Nucleus accumbens (tissue), 56 donors: Measurements from ENCODE around the gene KSR1.
"Not testable (repeated sequence)": the region's sequence is repeated elsewhere in the genome, so short reads cannot be mapped to it uniquely, and the experiment has no call there.

ENCODE experiments used
- DNase-seq, 56 donors: peaks; one replicate each; lab custom pipeline; 2025; lab: John Stamatoyannopoulos, UW

KSR1 gene

GRCh38 chr17:27455914-27456680, at the start of gene KSR1:
TSS of gene KSR1 (plus strand) at chr17:27456448. CDS start at chr17:27456644, 196 bp downstream.
- peak in 54 of 56 donors; percentile 24 to 84 (median 70) for DNase-seq

- no peak for DNase-seq
Observed at GRCh38 chr17:27407916-27408864, 48.1 kb upstream of the KSR1 start.

GRCh38 chr17:27408891-27409290, 47.4 kb upstream of the KSR1 start:
- DNase-seq, result no peak

- DNase-seq, result not testable (repeated sequence)
Observed at GRCh38 chr17:27412158-27412557, 44.1 kb upstream of the KSR1 start.

- DNase-seq, result no peak
Observed at GRCh38 chr17:27413315-27413714, 42.9 kb upstream of the KSR1 start.

- no peak for DNase-seq
Observed at GRCh38 chr17:27413792-27414191, 42.5 kb upstream of the KSR1 start.

- no peak for DNase-seq
Observed at GRCh38 chr17:27414271-27414670, 42.0 kb upstream of the KSR1 start.

GRCh38 chr17:27414694-27415093, 41.6 kb upstream of the KSR1 start:
- DNase-seq, result no peak

GRCh38 chr17:27415120-27415795, 41.0 kb upstream of the KSR1 start:
- DNase-seq, result no peak

- no peak for DNase-seq
Observed at GRCh38 chr17:27417596-27418365, 38.5 kb upstream of the KSR1 start.

- no peak for DNase-seq
Observed at GRCh38 chr17:27418366-27418615, 38.0 kb upstream of the KSR1 start.

- DNase-seq, result no peak
Observed at GRCh38 chr17:27419156-27419555, 37.1 kb upstream of the KSR1 start.

- no peak for DNase-seq
Observed at GRCh38 chr17:27420211-27420950, 35.9 kb upstream of the KSR1 start.

- no peak for DNase-seq
Observed at GRCh38 chr17:27421111-27421510, 35.1 kb upstream of the KSR1 start.

GRCh38 chr17:27421626-27422025, 34.6 kb upstream of the KSR1 start:
- DNase-seq, result not testable (repeated sequence)

GRCh38 chr17:27422601-27423000, 33.6 kb upstream of the KSR1 start:
- DNase-seq, result no peak

GRCh38 chr17:27423651-27424050, 32.6 kb upstream of the KSR1 start:
- no peak for DNase-seq

GRCh38 chr17:27424516-27424915, 31.7 kb upstream of the KSR1 start:
- no peak for DNase-seq

- DNase-seq, result no peak
Observed at GRCh38 chr17:27424941-27425340, 31.3 kb upstream of the KSR1 start.

- not testable (repeated sequence) for DNase-seq
Observed at GRCh38 chr17:27425571-27425970, 30.7 kb upstream of the KSR1 start.
